RKO (cell line): ENCODE data around the gene DNAJB6.
"Not testable (repeated sequence)": the region's sequence is repeated elsewhere in the genome, so short reads cannot be mapped to it uniquely, and the experiment has no call there.

Source experiments
- DNase-seq: peaks from one replicate; pipeline ENCODE4 v3.0.0-alpha.2; 2016; ENCODE audit warnings: low spot score

The DNAJB6 gene

GRCh38 chr7:157323401-157323800, 13.4 kb upstream of the DNAJB6 start:
- DNase-seq = no peak

GRCh38 chr7:157329447-157329846, 7.4 kb upstream of the DNAJB6 start:
- no peak for DNase-seq

- DNase-seq = not testable (repeated sequence)
Observed at GRCh38 chr7:157330567-157330966, 6.2 kb upstream of the DNAJB6 start.

GRCh38 chr7:157331049-157331448, 5.8 kb upstream of the DNAJB6 start:
- DNase-seq = peak; percentile 49

GRCh38 chr7:157335236-157335635, 1.6 kb upstream of the DNAJB6 start:
- DNase-seq = peak; percentile 38

GRCh38 chr7:157335991-157336382, 817 bp upstream of the DNAJB6 start:
- DNase-seq = no peak

DNA sequence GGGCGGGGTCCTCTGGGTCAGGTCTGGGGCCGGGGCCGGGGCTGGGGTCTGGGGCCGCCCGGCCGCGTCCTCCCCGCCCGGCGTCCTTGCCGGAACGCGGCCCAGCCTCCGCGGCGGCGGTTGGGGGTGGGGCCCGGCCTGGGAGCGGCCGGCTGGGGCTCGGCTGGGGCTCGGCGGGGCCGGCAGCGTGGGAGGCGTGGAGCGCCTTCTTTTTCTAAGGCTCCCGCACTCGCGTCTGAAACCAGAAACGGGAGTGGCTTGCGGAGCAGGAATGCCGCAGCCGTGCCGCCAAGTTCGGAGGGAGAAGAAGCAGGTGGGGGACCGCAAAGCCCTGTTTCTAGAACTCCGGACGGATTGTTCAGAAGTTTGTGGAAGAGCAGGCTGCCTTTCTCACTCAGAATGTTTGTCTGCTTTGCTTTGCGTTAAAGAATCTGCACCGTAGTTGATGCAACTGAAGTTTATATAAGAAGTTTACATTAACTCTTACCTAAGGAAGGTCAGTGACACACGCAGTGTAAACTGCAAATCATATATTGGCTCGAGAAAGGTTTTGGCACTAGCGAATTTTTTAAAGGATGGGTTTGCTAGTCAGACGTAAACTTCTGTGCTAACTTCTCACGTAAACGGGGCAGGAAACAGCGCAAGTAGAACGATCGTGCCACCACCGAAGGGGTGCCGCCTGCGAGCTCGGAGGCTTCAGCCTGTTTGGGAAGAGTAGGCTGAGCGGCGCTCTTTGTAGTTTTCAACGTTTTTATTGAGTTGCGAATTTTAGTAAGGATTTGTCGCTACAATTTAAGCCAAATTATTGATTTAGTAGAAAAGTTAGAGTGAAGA, 729 bp downstream of the DNAJB6 start:
- peak; percentile 86 for DNase-seq

DNA sequence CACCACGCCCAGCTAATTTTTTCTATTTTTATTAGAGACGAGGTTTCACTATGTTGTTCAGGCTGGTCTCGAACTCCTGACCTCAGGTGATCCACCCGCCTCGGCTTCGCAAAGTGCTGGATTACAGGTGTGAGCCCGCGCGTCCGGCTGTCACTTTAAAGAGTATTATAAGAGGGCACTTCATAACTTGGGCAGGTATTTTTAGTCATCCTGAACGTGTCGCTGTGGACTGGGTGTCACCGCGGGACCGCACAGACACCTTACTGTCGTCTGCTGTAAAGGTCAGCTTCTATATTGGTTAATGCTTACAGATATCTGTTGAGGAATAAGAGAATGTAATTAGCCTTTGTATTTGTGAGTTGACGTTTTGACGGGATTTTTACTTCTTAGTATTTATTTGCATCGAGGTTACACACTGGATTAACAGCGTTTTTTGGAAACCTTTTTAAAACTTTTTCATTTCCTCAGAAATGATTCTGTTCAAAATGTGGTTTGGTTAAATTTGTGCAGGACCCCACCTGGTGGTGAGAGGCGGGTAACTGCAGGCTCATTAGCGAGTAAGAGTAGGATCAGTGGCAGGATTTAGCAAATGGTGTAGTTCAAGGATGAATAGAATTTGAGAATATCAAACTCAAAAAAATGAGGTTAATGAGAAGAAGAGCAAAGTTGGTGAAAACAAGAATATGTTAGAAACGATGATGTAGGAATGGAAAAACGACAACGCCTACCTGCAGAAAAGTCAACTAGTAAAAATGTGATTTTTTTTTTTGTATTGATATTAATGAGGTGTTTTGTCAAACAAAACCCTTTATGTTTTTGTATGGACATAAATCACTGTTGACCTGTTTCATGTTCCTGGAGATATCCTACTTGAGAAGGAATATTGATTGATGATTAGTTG, 3.2 kb downstream of the DNAJB6 start:
- DNase-seq = peak; percentile 85

DNA sequence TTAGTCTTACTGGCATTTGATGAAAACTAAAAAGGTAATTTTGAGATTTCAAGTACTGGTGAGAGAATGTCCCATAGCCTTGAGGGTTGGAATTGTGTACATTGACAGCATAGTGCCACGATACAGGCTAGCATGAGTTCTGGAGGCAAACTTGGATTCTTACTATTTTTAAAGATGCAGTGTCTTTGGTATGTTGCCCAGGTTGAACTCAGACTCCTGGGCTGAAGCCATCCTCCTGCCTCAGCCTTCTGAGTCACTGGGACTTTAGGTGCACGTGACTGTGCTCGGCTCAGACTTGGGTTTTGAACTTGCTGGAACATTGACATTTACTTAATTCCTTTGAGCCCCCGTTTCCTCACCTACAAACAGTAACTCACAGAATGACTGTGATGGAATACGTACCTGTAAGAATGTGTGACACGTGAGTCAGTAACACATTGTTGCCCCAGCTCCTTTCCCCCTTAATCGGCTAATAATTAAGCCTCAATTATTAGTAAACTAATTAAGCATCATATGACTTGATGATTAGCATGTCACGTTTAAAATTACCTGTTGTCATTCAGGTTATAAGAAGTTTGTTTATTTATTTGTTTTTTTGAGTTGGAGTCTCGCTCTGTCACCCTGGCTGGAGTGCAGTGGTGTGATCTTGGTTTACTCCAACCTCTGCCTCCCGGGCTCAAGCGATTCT, 10.6 kb downstream of the DNAJB6 start:
- peak; percentile 60 for DNase-seq

DNA sequence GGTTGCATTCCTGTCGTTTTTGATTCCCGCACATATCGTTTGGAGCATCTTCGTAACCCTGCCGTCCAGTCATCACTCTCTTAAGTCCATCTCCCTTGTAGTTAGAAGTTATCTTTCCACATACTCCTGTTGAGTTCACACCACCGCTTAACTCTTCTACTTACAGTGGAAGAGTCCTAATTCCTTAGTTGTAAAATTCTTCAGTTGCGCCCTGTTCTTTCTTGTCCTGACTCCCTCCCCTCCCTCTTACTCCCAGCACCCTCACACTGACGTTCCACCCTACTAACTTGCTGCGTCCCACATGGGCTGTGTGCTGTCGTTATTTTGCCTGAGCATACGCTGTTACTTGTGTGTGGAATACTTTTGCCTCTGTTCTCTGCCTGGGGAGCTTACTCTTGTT, 11.7 kb downstream of the DNAJB6 start:
- DNase-seq = no peak

DNA sequence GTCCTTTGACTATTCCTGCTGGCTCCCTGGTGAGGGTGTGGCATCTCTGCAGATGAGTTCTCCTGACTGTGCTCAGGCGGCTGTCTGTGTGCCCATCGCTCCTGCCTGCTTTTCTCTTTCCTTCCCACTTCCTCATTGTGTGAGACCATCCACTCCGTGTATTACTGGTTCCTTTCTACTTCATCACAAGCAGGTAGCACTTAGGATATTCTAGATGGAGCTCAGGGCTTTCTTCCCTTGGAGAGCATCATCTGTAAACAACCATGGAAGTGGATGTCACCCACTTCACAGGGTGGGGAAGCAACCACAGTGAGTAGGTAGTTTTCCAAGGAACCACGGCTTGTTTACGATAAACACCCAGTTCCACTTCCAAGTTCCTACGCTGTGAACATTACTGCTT, 15.7 kb downstream of the DNAJB6 start:
- DNase-seq = no peak

DNA sequence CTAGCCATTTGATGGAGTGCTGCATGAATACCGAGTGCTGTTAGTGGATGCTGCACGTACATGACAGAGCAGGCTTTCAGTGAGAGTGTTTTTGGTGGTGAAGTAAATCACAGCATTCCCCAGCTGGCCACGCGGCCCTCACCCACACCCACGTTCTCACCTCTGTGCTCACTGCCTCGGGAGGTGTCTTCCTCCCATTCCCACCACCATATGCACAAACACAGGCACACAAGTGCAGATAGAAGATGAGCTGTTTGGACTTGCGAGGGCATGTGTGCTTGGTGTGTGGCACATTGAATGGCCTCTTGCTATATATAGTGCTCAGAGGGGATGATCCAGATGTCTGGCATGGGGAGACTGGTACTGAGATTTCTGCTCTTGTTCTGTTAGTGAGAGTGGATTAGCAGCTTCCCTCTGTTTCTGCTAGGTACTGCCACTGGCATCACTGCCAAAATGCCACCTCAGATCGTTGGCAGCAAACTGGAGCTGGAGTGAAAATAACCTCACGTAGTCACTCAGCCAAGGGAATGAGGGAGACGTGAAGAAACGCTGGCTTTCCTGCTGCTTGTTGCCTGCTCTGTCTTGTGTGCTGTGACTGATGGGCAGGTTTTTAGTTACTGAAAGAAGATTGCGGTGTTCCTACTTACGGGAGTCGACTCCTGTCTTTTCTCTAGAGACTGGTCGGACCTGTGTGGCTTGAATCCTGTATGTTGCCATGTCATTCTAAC, 19.1 kb downstream of the DNAJB6 start:
- no peak for DNase-seq

DNA sequence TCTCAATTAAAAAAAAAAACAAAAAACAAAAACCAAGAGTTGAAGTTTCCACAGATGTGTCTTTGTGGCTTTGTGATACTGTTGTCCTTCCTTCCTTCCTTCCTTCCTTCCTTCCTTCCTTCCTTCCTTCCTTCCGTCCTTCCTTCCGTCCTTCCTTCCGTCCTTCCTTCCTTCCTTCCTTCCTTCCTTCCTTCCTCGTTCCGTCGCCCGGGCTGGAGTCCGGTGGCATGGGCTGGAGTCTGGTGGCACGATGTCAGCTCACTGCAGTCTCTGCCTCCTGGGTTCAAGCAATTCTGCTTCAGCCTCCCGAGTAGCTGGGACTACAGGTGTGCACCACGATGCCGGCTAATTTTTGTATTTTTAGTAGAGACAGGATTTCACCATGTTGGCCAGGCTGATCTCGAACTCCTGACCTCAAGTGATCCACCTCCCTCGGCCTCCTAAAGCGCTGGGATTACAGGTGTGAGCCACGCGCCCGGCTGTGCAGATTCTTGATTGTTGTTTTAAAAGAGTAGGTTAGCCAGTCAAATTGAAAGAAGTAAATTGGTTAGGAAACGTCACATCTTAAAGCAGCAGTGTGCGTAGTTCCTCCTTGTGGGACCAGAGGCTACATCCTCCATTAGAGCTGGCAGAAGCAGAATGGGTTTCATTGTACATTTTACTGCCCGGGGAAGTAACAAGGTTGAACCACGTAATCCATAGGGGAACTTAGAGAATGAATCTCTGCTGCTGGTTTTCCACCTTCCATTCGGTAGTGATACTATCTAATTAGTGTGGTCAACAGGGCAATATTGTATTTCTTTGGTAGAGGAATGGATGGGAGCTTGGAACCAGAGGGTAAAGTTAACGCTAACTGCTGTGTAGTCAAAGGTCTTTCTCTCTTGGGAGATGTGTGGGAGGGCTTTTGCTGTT, 20.6 kb downstream of the DNAJB6 start:
- DNase-seq = no peak

GRCh38 chr7:157358041-157358752, 21.4 kb downstream of the DNAJB6 start:
- no peak for DNase-seq

- no peak for DNase-seq
Observed at GRCh38 chr7:157358753-157359096, 21.9 kb downstream of the DNAJB6 start.

DNA sequence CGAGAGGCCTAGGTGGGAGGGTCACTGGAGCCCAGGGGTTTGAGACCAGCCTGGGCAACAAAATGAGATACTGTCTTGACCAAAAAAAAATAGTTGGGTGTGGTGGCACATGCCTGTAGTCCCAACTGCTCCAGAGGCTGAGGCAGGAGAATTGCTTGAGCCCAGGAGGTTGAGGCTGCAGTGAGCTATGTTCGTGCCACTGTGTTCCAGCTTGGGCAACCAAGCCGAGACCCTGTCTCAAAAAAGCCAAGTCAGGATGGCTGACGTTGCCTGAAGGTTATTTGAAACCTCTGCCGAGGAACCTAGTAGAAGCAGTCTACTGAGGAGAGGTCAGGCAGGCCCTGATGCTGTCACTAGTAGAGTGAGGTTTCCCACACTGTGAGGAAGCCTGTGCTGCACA, 22.8 kb downstream of the DNAJB6 start:
- no peak for DNase-seq

DNA sequence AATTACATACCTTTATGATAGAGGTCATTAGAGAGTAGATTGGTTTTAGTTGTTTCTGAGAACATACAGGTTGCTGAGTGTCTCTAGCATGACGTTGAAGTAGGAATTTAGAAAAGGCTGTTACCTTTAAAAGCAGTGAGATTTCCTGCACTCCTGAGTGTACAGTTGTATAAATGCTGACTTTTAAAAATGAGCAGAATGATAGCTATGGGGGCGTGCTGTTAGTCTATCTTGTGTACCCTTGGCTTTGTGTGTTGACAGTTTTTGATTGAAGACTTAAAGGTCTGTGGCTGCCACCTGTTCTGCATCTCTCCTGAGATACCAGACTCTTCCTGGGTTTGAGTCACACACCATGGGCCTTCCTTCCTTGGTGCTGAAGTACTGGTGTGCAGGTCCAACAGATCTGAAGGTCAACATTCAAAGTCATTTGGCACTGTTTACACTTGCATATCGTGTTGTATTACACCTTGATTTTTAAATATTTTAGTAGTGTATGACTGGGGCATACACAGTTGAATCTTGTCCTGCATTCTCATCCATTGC, 23.8 kb downstream of the DNAJB6 start:
- no peak for DNase-seq

DNA sequence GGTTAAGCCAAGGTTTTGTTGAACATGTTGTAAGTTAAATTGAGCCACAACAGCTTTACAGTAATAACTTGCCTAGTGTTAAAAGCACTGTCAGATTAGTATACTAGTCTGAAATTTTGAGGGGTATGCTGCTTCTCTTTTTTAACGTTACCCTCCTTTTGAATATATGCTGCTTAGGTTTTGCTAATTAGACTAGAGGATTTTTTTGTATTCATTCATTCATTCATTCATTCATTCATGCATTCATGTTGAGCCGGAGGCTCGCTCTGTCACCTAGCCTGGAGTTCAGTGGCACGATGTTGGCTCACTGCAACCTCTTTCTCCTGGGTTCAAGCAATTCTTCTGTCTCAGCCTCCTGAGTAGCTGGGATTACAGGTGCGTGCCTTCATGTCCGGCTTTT, 24.7 kb downstream of the DNAJB6 start:
- no peak for DNase-seq

- no peak for DNase-seq
Observed at GRCh38 chr7:157362729-157363128, 25.9 kb downstream of the DNAJB6 start.

- no peak for DNase-seq
Observed at GRCh38 chr7:157366722-157367121, 29.9 kb downstream of the DNAJB6 start.
